Chondrocyte (in vitro differentiated cells): ENCODE data around the gene CMPK1. TPM values are rescaled to one million over a fixed set of nuclear protein-coding genes. Genes with fewer than 3 reads are reported as not detected.
"Not testable (repeated sequence)": the region's sequence is repeated elsewhere in the genome, so short reads cannot be mapped to it uniquely, and the experiment has no call there.

Experiments
- DNase-seq: peaks from one replicate; pipeline ENCODE4 v3.0.0; 2021; ENCODE audit warnings: mixed read lengths, low spot score
- H3K27ac Mint-ChIP-seq: one replicate; pipeline ENCODE4 v1.8.0; 2021; ENCODE audit warnings: mild to moderate bottlenecking, moderate library complexity, mixed read lengths; ENCODE audit not compliant: unreplicated experiment
- H3K27me3 Mint-ChIP-seq: 2 replicates; pipeline ENCODE4 v1.8.0; 2021; ENCODE audit warnings: low read depth, mixed read lengths
- H3K36me3 Mint-ChIP-seq: 2 replicates; pipeline ENCODE4 v1.8.0; 2021; ENCODE audit warnings: low read depth, mixed read lengths
- H3K4me1 Mint-ChIP-seq: 2 replicates; pipeline ENCODE4 v1.8.0; 2021; ENCODE audit warnings: low read depth, mild to moderate bottlenecking, mixed read lengths
- H3K4me3 Mint-ChIP-seq: one replicate; pipeline ENCODE4 v1.8.0; 2021; ENCODE audit warnings: mild to moderate bottlenecking, moderate library complexity, mixed read lengths; ENCODE audit not compliant: unreplicated experiment
- H3K9me3 Mint-ChIP-seq: 2 replicates; pipeline ENCODE4 v1.8.0; 2021; ENCODE audit warnings: low read depth, mixed read lengths
- total RNA-seq: library from RNA; stranded (reverse); gene quantifications from 3 replicates; pipeline ENCODE4 v1.2.1, GENCODE V29; 2021
- TF ChIP-seq, protein P1 (sequence below): fragments of 200-600 bp; sonication (generic); IDR thresholded peaks from 2 replicates; pipeline ENCODE4 v1.5.0; 2021; ENCODE audit warnings: antibody characterized with exemption, mild to moderate bottlenecking, moderate library complexity

CMPK1 gene
- total RNA-seq, 1 donor from 2014 or later: 135 TPM

DNA sequence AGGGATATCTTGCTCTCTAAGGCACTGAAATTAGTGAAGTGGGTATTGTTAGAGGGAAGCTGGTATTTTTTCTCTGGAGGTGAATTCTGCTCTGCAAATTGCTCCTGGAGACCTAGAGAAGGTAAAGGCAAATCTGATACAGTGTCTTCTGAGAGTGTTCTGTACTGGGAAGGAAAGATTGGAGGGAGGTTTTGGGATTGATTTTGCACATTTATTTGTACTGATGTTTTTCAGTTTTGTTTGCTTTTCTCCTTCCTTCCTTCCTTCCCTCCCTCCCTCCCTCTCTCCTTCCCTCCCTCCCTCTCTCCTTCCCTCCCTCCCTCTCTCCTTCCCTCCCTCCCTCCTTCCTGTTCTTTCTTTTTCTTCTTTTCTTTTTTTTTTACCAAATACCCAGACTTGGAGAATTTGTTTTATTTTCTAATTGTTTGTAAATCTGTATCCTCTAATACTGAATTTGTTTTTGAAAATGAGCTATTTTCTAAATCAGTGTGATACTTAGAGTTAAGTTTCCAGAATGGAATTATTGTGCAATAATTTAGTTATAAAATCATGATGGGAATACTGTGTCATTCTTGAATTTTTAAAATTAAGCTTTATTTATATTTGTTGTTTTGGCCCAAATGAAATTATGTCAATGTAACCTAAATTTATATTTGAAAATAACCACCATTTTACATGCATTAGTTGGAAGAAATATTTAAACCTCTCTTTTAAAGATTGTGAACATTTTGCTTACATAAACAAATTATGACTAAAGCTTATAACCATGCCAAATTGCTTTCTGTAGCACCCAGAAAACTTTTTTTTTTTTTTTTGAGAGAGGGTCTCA lies 4.9 kb downstream of the CMPK1 start:
- DNase-seq: no peak
- H3K27me3 Mint-ChIP-seq: no peaks in the 10 kb centered on the region
- H3K27ac Mint-ChIP-seq: peak overlapping the region; percentile 80
- H3K4me3 Mint-ChIP-seq: no peak overlapping the region
- TF ChIP-seq, protein P1, sequence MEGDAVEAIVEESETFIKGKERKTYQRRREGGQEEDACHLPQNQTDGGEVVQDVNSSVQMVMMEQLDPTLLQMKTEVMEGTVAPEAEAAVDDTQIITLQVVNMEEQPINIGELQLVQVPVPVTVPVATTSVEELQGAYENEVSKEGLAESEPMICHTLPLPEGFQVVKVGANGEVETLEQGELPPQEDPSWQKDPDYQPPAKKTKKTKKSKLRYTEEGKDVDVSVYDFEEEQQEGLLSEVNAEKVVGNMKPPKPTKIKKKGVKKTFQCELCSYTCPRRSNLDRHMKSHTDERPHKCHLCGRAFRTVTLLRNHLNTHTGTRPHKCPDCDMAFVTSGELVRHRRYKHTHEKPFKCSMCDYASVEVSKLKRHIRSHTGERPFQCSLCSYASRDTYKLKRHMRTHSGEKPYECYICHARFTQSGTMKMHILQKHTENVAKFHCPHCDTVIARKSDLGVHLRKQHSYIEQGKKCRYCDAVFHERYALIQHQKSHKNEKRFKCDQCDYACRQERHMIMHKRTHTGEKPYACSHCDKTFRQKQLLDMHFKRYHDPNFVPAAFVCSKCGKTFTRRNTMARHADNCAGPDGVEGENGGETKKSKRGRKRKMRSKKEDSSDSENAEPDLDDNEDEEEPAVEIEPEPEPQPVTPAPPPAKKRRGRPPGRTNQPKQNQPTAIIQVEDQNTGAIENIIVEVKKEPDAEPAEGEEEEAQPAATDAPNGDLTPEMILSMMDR: no peak
- no peaks in the 10 kb centered on the region for H3K9me3 Mint-ChIP-seq
- peaks cover 2% of the 10 kb centered on the region for H3K36me3 Mint-ChIP-seq
- H3K4me1 Mint-ChIP-seq: peaks cover 32% of the 10 kb centered on the region

DNA sequence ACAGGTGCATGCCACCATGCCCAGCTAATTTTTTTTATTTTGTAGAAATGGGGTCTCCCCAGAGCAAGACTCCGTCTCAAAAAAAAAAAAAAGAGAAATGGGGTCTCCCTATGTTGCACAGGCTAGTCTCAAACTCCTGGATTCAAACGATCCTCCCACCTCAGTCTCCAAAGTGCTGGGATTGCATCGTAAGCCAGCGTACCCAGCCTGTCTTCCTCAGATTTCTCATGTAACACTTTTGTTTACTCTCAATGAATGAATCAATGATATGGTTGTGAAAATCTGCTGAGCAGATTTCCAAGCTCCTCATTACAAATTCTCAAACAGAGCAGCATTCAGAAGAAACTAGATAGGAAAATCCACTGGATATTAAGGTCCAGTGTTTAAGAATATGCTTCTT lies 6.6 kb downstream of the CMPK1 start:
- no peaks in the 10 kb centered on the region for H3K9me3 Mint-ChIP-seq
- no peaks in the 10 kb centered on the region for H3K27me3 Mint-ChIP-seq
- no peak for DNase-seq
- H3K4me1 Mint-ChIP-seq: peaks cover 26% of the 10 kb centered on the region
- TF ChIP-seq, protein P1: no peak
- no peak overlapping the region for H3K4me3 Mint-ChIP-seq
- no peak overlapping the region for H3K27ac Mint-ChIP-seq
- H3K36me3 Mint-ChIP-seq: peaks cover 4% of the 10 kb centered on the region

DNA sequence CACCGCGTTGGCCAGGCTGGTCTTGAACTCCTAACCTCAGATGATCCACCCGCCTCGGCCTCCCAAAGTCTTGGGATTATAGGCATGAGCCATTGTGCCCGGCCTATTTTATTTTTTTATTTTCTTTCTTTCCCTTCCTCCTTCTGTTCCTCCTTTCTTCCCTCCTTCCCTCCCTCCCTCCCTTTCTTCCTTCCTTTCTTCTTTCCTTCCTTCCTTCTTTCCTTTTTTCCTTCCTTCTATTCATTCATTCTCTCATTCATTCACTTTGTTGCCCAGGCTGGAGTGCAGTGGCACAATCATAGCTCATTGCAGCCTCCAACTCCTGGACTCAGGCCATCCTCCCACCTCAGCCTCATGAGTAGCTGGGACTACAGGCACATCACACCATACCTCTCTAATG lies 13.4 kb downstream of the CMPK1 start:
- peak overlapping the region; percentile 66 for H3K27ac Mint-ChIP-seq
- not testable (repeated sequence) for H3K27me3 Mint-ChIP-seq, H3K9me3 Mint-ChIP-seq, H3K4me3 Mint-ChIP-seq, H3K36me3 Mint-ChIP-seq, DNase-seq
- peaks cover 15% of the 10 kb centered on the region for H3K4me1 Mint-ChIP-seq

DNA sequence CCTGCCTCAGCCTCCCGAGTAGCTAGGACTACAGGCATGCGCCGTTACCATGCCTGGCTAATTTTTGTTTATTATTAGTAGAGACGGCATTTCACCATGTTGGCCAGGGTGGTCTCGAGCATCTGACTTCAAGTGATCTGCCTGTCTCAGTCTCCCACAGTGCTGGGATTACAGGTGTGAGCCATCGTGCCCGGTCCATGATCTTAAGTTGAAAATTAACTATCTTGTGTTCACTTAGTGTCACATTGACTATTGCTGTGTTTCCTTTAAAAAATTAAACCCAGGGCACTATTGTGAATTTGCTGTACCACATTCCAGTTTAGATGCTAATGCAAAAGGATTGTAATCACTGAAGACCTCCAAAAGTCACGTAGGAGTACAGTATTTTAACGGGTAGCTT lies 14.1 kb downstream of the CMPK1 start:
- no peaks in the 10 kb centered on the region for H3K9me3 Mint-ChIP-seq
- TF ChIP-seq, protein P1: no peak
- peaks cover 17% of the 10 kb centered on the region for H3K4me1 Mint-ChIP-seq
- no peaks in the 10 kb centered on the region for H3K27me3 Mint-ChIP-seq
- H3K27ac Mint-ChIP-seq: no peak overlapping the region
- H3K4me3 Mint-ChIP-seq: no peak overlapping the region
- no peak for DNase-seq
- peaks cover 5% of the 10 kb centered on the region for H3K36me3 Mint-ChIP-seq

DNA sequence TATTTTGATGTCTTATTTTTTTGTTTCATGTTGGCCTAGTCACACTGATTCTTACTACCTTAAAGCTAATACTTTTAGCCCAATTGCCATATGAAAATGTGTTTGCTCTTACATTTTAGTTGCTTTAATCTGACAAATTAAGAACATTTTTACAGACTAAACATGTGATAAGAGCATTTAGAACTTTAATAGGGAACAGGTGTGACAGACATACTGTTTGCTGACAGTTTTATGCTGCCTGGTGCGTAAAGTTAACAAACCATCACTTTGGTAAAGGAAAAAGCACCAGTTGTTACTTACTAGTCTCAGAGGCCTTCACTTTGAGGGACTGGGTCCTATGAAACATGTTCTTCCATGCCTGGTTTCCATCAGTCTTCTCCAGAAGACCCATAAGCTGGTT lies 14.7 kb downstream of the CMPK1 start:
- H3K36me3 Mint-ChIP-seq: peaks cover 5% of the 10 kb centered on the region
- TF ChIP-seq, protein P1: no peak
- peaks cover 17% of the 10 kb centered on the region for H3K4me1 Mint-ChIP-seq
- no peaks in the 10 kb centered on the region for H3K27me3 Mint-ChIP-seq
- no peak overlapping the region for H3K4me3 Mint-ChIP-seq
- no peaks in the 10 kb centered on the region for H3K9me3 Mint-ChIP-seq
- no peak overlapping the region for H3K27ac Mint-ChIP-seq
- no peak for DNase-seq

DNA sequence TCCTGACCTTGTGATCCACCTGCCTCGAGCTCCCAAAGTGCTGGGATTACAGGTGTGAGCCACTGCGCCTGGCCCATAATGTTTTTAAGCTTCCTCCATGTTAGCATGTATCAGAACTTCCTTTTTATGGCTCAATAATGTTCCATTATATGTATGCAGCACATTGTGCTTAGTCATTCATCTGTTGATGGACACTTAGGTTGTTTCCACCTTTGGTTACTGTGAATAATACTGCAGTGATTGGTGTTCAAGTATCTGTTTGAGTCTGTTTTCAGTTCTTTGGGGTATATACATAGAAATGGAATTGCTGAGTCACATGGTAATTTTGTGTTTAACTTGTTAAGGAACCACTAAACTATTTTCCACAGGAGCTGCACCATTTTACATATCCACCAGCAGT lies 17.7 kb downstream of the CMPK1 start:
- no peaks in the 10 kb centered on the region for H3K9me3 Mint-ChIP-seq
- TF ChIP-seq, protein P1: no peak
- H3K4me3 Mint-ChIP-seq: no peak overlapping the region
- H3K4me1 Mint-ChIP-seq: peaks cover 26% of the 10 kb centered on the region
- peaks cover 3% of the 10 kb centered on the region for H3K36me3 Mint-ChIP-seq
- no peak for DNase-seq
- no peak overlapping the region for H3K27ac Mint-ChIP-seq
- no peaks in the 10 kb centered on the region for H3K27me3 Mint-ChIP-seq
